Endothelial cell of umbilical vein (primary cell): Measurements from ENCODE around the gene PRKCZ.

Experiments used
- CTCF ChIP-seq, 2 donors: IDR thresholded peaks; 1 replicate in 1 of 2; 2 replicates in 1 of 2; pipeline ENCODE4 v1.5.1; 2011; ENCODE audit warnings: low read length in 2 of 2, mild to moderate bottlenecking in 2 of 2, moderate library complexity in 2 of 2, control low read depth in 1 of 2, inconsistent platforms in 1 of 2, low read depth in 1 of 2; ENCODE audit not compliant: insufficient read depth in 1 of 2; ENCODE audit errors: extremely low read depth in 1 of 2
- EZH2 ChIP-seq: IDR thresholded peaks from 2 replicates; pipeline ENCODE4 v1.6.1; 2012; ENCODE audit warnings: borderline replicate concordance, low read depth, mild to moderate bottlenecking, moderate library complexity, low read length, inconsistent platforms; ENCODE audit not compliant: severe bottlenecking
- FOS ChIP-seq: IDR thresholded peaks from 2 replicates; pipeline ENCODE4 v1.6.1; 2011; ENCODE audit warnings: mild to moderate bottlenecking, low read length, moderate library complexity, borderline replicate concordance; ENCODE audit not compliant: insufficient read depth
- MAX ChIP-seq: IDR thresholded peaks from 2 replicates; pipeline ENCODE4 v1.6.1; 2011; ENCODE audit not compliant: insufficient read depth, insufficient read length
- POLR2A ChIP-seq: IDR thresholded peaks from 2 replicates; pipeline ENCODE4 v1.6.1; 2012; ENCODE audit warnings: low read depth, mild to moderate bottlenecking, control low read depth, low read length
- POLR2AphosphoS5 ChIP-seq: IDR thresholded peaks from 2 replicates; pipeline ENCODE4 v1.6.1; 2012; ENCODE audit warnings: low read depth, mild to moderate bottlenecking, control low read depth, low read length, moderate library complexity; ENCODE audit not compliant: insufficient read depth

- TF ChIP-seq POLR2AphosphoS5: no peak
- no peak for TF ChIP-seq POLR2A
- no peak for TF ChIP-seq CTCF (IDR thresholded peaks at IDR 0.05; ENCODE audit: extremely low read depth in 1 of 2, insufficient read depth in 1 of 2, low read depth in 1 of 2, low read length in 2 of 2)
- TF ChIP-seq MAX: no peak
- no peak for TF ChIP-seq FOS
- TF ChIP-seq EZH2: no peak
Measured at GRCh38 chr1:2068951-2069350, 18.7 kb downstream of the PRKCZ start.
